Adrenal gland (tissue), 12 donors: ENCODE data around the gene MBNL2. TPM values are rescaled to one million over a fixed set of nuclear protein-coding genes. Genes with fewer than 3 reads are reported as not detected.

Experiments used
- DNase-seq, 7 donors: peaks; one replicate each; pipeline ENCODE4 v3.0.0-alpha.2; 2019 to 2020
- H3K27ac ChIP-seq, 5 donors: fragments of 200-600 bp; sonication (generic) in 4 of 5; 1 replicate in 3 of 5; 2 replicates in 2 of 5; pipeline versions ENCODE4 v1.5.1 to v1.8.0; 2016 to 2020; ENCODE audit warnings: mild to moderate bottlenecking in 1 of 5
- H3K27me3 ChIP-seq: fragments of 200-600 bp; 2 replicates; pipeline ENCODE4 v1.8.0; 2021
- H3K36me3 ChIP-seq, 2 donors: fragments of 200-600 bp; replicated peaks in 1 of 2; 1 replicate in 1 of 2; 2 replicates in 1 of 2; pipeline versions ENCODE4 v1.5.1 to v1.8.0; 2018 to 2022
- H3K4me1 ChIP-seq, 2 donors: fragments of 200-600 bp; replicated peaks in 1 of 2; 1 replicate in 1 of 2; 2 replicates in 1 of 2; pipeline versions ENCODE4 v1.5.1 to v1.8.0; 2018 to 2021
- H3K4me3 ChIP-seq, 4 donors: fragments of 200-600 bp; sonication (generic) in 3 of 4; one replicate each; pipeline ENCODE4 v1.5.1; 2016 to 2018
- H3K9me3 ChIP-seq, 3 donors: fragments of 200-600 bp; sonication (generic) in 1 of 3; replicated peaks in 1 of 3; 1 replicate in 2 of 3; 2 replicates in 1 of 3; pipeline versions ENCODE4 v1.5.1 to v1.8.0; 2016 to 2021
- CTCF ChIP-seq, 6 experiments: fragments of 450-650 bp in 4 of 6; fragments of 200-600 bp in 2 of 6; sonication (generic) in 1 of 6; IDR thresholded peaks; 1 replicate in 5 of 6; 2 replicates in 1 of 6; pipeline versions ENCODE4 v1.5.1 to v1.8.0; 2016 to 2021; ENCODE audit warnings: antibody characterized with exemption in 6 of 6, mild to moderate bottlenecking in 2 of 6, moderate library complexity in 1 of 6
- POLR2A ChIP-seq, 2 donors: fragments of 450-650 bp; IDR thresholded peaks; one replicate each; pipeline ENCODE4 v1.6.1; 2017; ENCODE audit warnings: antibody characterized with exemption in 2 of 2, mild to moderate bottlenecking in 2 of 2, moderate library complexity in 1 of 2
- WGBS, 4 donors: extraction: QIAGEN DNeasy Blood & Tissue Kit in 2 of 4; methylation state at CpG; one replicate each; pipeline versions ENCODE4 v1.1.5 to v1.1.7; 2013 to 2017; 5-methylcytosine and 5-hydroxymethylcytosine counted together
- intact Hi-C, 2 donors: fragments of 100-400 bp; cut with DNase I; formaldehyde crosslinking; loops; one replicate each; pipeline versions ENCODE4 v1.14.1 to v1.15.0; 2022 to 2023
- polyA plus RNA-seq, 3 donors: library from polyadenylated mRNA; stranded (reverse); fragments of 200-250 nt in 2 of 3; fragments of 350-450 nt in 1 of 3; fragmentation: Illumina TruSeq in 1 of 3; extraction: RNeasy Lipid Tissue Mini Kit (QIAGEN cat#74804) in 1 of 3; gene quantifications; one replicate each; pipeline ENCODE4 v1.2.3, GENCODE V29; 2013 to 2014
- total RNA-seq, 9 donors: library from RNA; depleted of rRNA in 4 of 9; stranded (reverse); fragments of >200 nt in 4 of 9; fragments of 120-200 nt in 1 of 9; fragmentation: NEBNext Ultra II Directional in 1 of 9; extraction: Animal tissue kit (Norgen Biotek cat#: 25700) in 1 of 9; gene quantifications; one replicate each; pipeline versions ENCODE4 v1.1.0 to v1.2.4, GENCODE V29; 2013 to 2023
- donor health status: healthy with polysubstance abuse.
- donor health status: Bipolar disorder and iron deficiency.
- donor health status: DM: yes; HTN: yes; CAD: no.
- donor health status: DM: no; HTN: no; CAD: no.
- donor health status: DM: no; HTN: no; CAD: no.
- donor health status: DM: yes; HTN: yes; CAD: no.

Gene MBNL2
- total and polyA plus RNA-seq, 12 donors = 29.2 to 250 (median 130) TPM

GRCh38 chr13:97366172-97366688 lies 144.1 kb downstream of the MBNL2 start:
- peaks cover 9 to 30% of the 10 kb centered on the region in 2 donors for H3K4me1 ChIP-seq
- no peaks in the 10 kb centered on the region for H3K27me3 ChIP-seq
- no peak for TF ChIP-seq CTCF (IDR thresholded peaks at IDR 0.05)
- TF ChIP-seq POLR2A (IDR thresholded peaks at IDR 0.05) = no peak
- DNase-seq = no peak
- peaks cover 0 to 17% of the 10 kb centered on the region in 2 donors for H3K36me3 ChIP-seq
- no peak overlapping the region for H3K4me3 ChIP-seq
- intact Hi-C loops = loop anchor here in 1 of 2 donors (10.0 kb wide), 1 partner anchor 331 kb away; no protein-coding TSS in a partner anchor
- no peak overlapping the region for H3K27ac ChIP-seq
- no peaks in the 10 kb centered on the region for H3K9me3 ChIP-seq
- 95 to 99% (median 98%) methylated on average over 5 of the region's 5 CpGs for WGBS, 4 donors

- no peaks in the 10 kb centered on the region for H3K27me3 ChIP-seq
- peaks cover 0 to 24% of the 10 kb centered on the region in 2 donors for H3K36me3 ChIP-seq
- DNase-seq = peak in 5 of 7 donors; percentile 50 to 65 (median 51)
- H3K27ac ChIP-seq = peak overlapping the region in 3 of 5 donors; percentile 14 to 67 (median 55)
- TF ChIP-seq POLR2A (IDR thresholded peaks at IDR 0.05) (no peak), CTCF (IDR thresholded peaks at IDR 0.05) (no peak)
- no peaks in the 10 kb centered on the region for H3K9me3 ChIP-seq
- peaks cover 9 to 30% of the 10 kb centered on the region in 2 donors for H3K4me1 ChIP-seq
- WGBS, 4 donors = 55 to 62% (median 57%) methylated on average over 15 of the region's 15 CpGs
- intact Hi-C loops = loop anchor here in 1 of 2 donors (10.0 kb wide), 1 partner anchor 332 kb away; no protein-coding TSS in a partner anchor
- H3K4me3 ChIP-seq = no peak overlapping the region
These were observed 145.1 kb downstream of the MBNL2 start for GRCh38 chr13:97367016-97367822.

- WGBS, 4 donors = 1 to 4% (median 3%) methylated on average over 4 of the region's 4 CpGs
- Histone ChIP-seq H3K9me3 (no peaks in the 10 kb centered on the region), H3K4me3 (peak overlapping the region in 2 of 4 donors; percentile 27 to 50), H3K27me3 (no peaks in the 10 kb centered on the region), H3K36me3 (peaks cover 0 to 33% of the 10 kb centered on the region in 2 donors), H3K27ac (peak overlapping the region in 4 of 5 donors; percentile 2 to 61 (median 48)), H3K4me1 (peaks cover 9 to 30% of the 10 kb centered on the region in 2 donors)
- no peak for DNase-seq
- TF ChIP-seq CTCF (IDR thresholded peaks at IDR 0.05) (no peak), POLR2A (IDR thresholded peaks at IDR 0.05) (no peak)
- intact Hi-C loops = loop anchor here in 1 of 2 donors (10.0 kb wide), 1 partner anchor 335 kb away; no protein-coding TSS in a partner anchor
These were observed 147.2 kb downstream of the MBNL2 start for GRCh38 chr13:97369261-97369893.

GRCh38 chr13:97371486-97372109 lies 149.5 kb downstream of the MBNL2 start:
- no peak for DNase-seq
- intact Hi-C loops = no loop called here

More at GRCh38 chr13:97371486-97372109, 149.5 kb downstream of the MBNL2 start:
- WGBS, 4 donors = 89 to 96% (median 93%) methylated on average over 7 of the region's 7 CpGs
- Histone ChIP-seq H3K4me1 (peaks cover 9 to 30% of the 10 kb centered on the region in 2 donors), H3K36me3 (peaks cover 0 to 37% of the 10 kb centered on the region in 2 donors), H3K27me3 (no peaks in the 10 kb centered on the region), H3K27ac (no peak overlapping the region), H3K4me3 (no peak overlapping the region), H3K9me3 (no peaks in the 10 kb centered on the region)
- TF ChIP-seq CTCF (IDR thresholded peaks at IDR 0.05) (no peak), POLR2A (IDR thresholded peaks at IDR 0.05) (no peak)
